Breast epithelium (tissue), 4 donors: Measurements from ENCODE around the gene ATG16L2. TPM values are rescaled to one million over a fixed set of nuclear protein-coding genes. Genes with fewer than 3 reads are reported as not detected.
A peak's percentile ranks its signal among the peaks of the same experiment; 100 is the strongest.

ENCODE experiments used
- DNase-seq, 2 donors: peaks; one replicate each; pipeline ENCODE4 v3.0.0-alpha.2; 2019; ENCODE audit warnings: low spot score in 2 of 2
- H3K27ac ChIP-seq, 2 donors: fragments of 200-600 bp; sonication (generic) in 1 of 2; one replicate each; pipeline ENCODE4 v1.5.1; 2016 to 2019; ENCODE audit warnings: mild to moderate bottlenecking in 1 of 2
- H3K27me3 ChIP-seq, 2 donors: fragments of 200-600 bp; sonication (generic) in 1 of 2; one replicate each; pipeline versions ENCODE4 v1.5.1 to v1.6.0; 2017 to 2019; ENCODE audit warnings: control low read depth in 1 of 2, mild to moderate bottlenecking in 1 of 2
- H3K36me3 ChIP-seq: fragments of 200-600 bp; one replicate; pipeline ENCODE4 v1.5.1; 2019
- H3K4me1 ChIP-seq, 2 donors: fragments of 200-600 bp; sonication (generic); one replicate each; pipeline ENCODE4 v1.5.1; 2016 to 2019; ENCODE audit warnings: control low read depth in 1 of 2
- H3K4me3 ChIP-seq, 3 donors: fragments of 200-600 bp; sonication (generic); 1 replicate in 2 of 3; 2 replicates in 1 of 3; pipeline ENCODE4 v1.5.1; 2016 to 2019; ENCODE audit warnings: mild to moderate bottlenecking in 3 of 3, moderate library complexity in 2 of 3
- H3K9me3 ChIP-seq, 2 donors: fragments of 200-600 bp; sonication (generic) in 1 of 2; one replicate each; pipeline ENCODE4 v1.5.1; 2016 to 2019; ENCODE audit warnings: control low read depth in 1 of 2
- POLR2A ChIP-seq: fragments of 450-650 bp; IDR thresholded peaks from one replicate; pipeline ENCODE4 v1.6.1; 2016; ENCODE audit warnings: antibody characterized with exemption, mild to moderate bottlenecking, moderate library complexity
- POLR2AphosphoS5 ChIP-seq, 3 donors: sonication (generic); formaldehyde crosslinking; IDR thresholded peaks; one replicate each; pipeline ENCODE4 v1.6.1; 2017; ENCODE audit warnings: antibody characterized with exemption in 3 of 3
- intact Hi-C: fragments of 100-400 bp; cut with DNase I; formaldehyde crosslinking; loops from one replicate; pipeline ENCODE4 v1.15.1; 2023; ENCODE audit warnings: low total_unique reads
- total RNA-seq, 3 donors: library from RNA; depleted of rRNA; stranded (reverse); fragments of >200 nt; gene quantifications; one replicate each; pipeline ENCODE4 v1.1.0, GENCODE V29; 2016
- TF ChIP-seq, protein P1 (sequence below), 3 donors: fragments of 450-650 bp; IDR thresholded peaks; one replicate each; pipeline ENCODE4 v1.5.1; 2016 to 2017; ENCODE audit warnings: antibody characterized with exemption in 3 of 3, mild to moderate bottlenecking in 3 of 3, moderate library complexity in 3 of 3

Gene ATG16L2
- total RNA-seq, 3 donors from 2014 or later = 18.7 to 39.2 (median 28.2) TPM

DNA sequence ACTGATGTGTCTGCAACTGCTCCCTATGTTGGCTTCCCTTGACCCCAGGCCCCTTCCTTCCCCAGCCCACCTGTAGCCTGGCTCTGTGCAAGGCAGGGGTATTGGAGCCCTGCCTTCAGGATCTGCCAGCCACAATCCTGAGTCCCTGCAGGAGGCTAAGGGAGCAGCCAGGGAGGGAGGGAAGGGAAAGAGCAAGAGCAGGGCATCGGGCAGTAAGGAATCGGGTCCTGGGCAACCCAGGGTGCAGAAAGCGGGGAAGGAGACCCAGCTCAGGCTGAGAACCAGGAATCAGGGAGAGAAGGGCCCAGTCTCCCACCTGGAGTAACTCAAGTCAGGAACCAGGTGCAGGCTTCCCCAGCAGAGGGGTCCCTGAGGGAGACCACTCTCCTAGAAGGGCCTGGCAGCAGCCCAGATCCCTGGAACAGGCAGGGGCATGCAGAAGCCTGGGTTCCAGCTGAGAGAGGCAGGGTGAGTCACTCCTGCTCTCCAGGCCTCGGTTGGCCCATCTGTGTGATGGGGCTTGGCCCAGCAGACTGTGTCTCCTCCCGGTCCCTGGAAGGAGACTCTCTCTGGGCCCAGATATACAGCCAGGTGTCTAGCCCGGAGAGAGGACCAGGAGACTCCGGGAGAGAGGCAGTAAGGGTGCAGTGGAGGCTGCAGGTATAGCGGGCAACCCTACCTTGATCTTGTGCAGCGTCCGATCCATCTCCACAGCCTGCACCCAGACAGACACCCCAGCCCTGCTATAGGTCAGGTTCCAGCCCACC, 33.7 kb upstream of the ATG16L2 start:
- Histone ChIP-seq H3K9me3 (no peaks in the 10 kb centered on the region), H3K27me3 (no peaks in the 10 kb centered on the region), H3K27ac (peak overlapping the region; percentile 83 to 93), H3K36me3 (no peaks in the 10 kb centered on the region), H3K4me3 (peak overlapping the region; percentile 57 to 92 (median 81)), H3K4me1 (peaks cover 3 to 22% of the 10 kb centered on the region in 2 donors)
- no peak for TF ChIP-seq POLR2AphosphoS5 (IDR thresholded peaks at IDR 0.05)
- TF ChIP-seq POLR2A = no peak
- TF ChIP-seq, protein P1, sequence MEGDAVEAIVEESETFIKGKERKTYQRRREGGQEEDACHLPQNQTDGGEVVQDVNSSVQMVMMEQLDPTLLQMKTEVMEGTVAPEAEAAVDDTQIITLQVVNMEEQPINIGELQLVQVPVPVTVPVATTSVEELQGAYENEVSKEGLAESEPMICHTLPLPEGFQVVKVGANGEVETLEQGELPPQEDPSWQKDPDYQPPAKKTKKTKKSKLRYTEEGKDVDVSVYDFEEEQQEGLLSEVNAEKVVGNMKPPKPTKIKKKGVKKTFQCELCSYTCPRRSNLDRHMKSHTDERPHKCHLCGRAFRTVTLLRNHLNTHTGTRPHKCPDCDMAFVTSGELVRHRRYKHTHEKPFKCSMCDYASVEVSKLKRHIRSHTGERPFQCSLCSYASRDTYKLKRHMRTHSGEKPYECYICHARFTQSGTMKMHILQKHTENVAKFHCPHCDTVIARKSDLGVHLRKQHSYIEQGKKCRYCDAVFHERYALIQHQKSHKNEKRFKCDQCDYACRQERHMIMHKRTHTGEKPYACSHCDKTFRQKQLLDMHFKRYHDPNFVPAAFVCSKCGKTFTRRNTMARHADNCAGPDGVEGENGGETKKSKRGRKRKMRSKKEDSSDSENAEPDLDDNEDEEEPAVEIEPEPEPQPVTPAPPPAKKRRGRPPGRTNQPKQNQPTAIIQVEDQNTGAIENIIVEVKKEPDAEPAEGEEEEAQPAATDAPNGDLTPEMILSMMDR (IDR thresholded peaks at IDR 0.05) = no peak
- DNase-seq = no peak
- intact Hi-C loops = loop anchor here (10.0 kb wide), 1 partner anchor 56 kb away; no protein-coding TSS in a partner anchor

DNA sequence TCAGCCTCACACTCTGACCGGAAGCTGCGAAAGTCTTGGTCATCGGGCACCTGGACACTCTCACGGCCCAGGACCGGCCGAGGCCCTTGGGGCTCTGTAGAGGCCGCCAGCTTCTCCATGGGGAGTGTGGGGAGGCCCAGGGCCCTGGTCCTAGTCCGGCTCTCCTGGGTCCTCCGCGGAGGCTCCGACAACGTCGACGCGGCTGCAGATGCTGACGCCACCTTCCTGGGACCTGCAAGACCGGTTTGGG, 33.2 kb upstream of the ATG16L2 start:
- no peaks in the 10 kb centered on the region for H3K9me3 ChIP-seq
- H3K4me3 ChIP-seq = peak overlapping the region; percentile 57 to 92 (median 81)
- H3K4me1 ChIP-seq = peaks cover 3 to 22% of the 10 kb centered on the region in 2 donors
- peak; percentile 54 to 71 for DNase-seq
- H3K27me3 ChIP-seq = no peaks in the 10 kb centered on the region
- intact Hi-C loops = loop anchor here (10.0 kb wide), 1 partner anchor 56 kb away; no protein-coding TSS in a partner anchor
- TF ChIP-seq POLR2AphosphoS5 (IDR thresholded peaks at IDR 0.05) = peak in 2 of 3 donors; percentile 20 to 50
- peak; percentile 22 for TF ChIP-seq POLR2A
- TF ChIP-seq, protein P1 (IDR thresholded peaks at IDR 0.05) = no peak
- no peaks in the 10 kb centered on the region for H3K36me3 ChIP-seq
- H3K27ac ChIP-seq = peak overlapping the region; percentile 83 to 93

DNA sequence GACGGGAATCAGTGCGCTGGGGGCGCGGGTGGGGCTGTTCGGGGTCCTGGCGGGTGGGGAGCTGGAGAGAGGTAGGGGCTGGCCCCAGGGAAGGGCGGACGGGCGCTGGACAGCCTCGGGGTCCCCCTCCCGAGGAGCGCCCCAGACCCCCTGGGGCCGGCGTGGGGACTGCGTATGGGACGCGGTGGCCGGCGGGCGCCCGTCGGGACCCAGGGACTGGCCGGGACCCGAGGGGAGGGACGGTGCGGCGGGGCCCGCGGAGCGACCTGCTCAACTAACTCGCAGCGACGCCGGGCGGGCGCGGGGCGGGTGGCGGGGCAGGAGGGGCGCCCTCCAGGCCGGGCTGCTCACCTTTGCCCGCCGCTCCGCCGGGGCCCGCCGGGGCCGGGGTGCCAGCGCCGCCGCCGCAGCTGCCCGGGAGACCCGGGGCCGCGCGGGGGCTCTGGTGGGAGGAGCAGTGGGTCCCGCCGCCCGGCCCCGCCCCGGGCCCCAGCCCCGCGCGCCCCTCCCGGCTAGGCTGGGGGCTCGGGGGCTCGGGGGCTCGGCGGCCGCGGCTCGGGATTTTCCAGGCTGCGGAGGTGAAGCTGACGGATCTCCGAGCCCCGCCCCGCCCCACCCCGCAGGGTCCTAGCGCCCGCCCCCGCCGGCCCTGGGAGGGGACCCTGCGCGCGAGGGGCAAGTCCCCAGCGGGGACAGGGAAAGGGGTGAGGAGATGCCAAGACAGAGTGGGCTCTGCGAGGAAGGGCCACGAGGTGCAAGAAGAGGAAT, 32.7 kb upstream of the ATG16L2 start:
- H3K27me3 ChIP-seq = no peaks in the 10 kb centered on the region
- intact Hi-C loops = loop anchor here (10.0 kb wide), 1 partner anchor 57 kb away; no protein-coding TSS in a partner anchor
- no peaks in the 10 kb centered on the region for H3K36me3 ChIP-seq
- DNase-seq = no peak
- H3K4me1 ChIP-seq = peaks cover 3 to 22% of the 10 kb centered on the region in 2 donors
- no peaks in the 10 kb centered on the region for H3K9me3 ChIP-seq
- TF ChIP-seq, protein P1 (IDR thresholded peaks at IDR 0.05) = no peak
- TF ChIP-seq POLR2AphosphoS5 (IDR thresholded peaks at IDR 0.05) (no peak), POLR2A (no peak)
- H3K4me3 ChIP-seq = peak overlapping the region; percentile 57 to 92 (median 81)
- peak overlapping the region; percentile 83 to 93 for H3K27ac ChIP-seq

DNA sequence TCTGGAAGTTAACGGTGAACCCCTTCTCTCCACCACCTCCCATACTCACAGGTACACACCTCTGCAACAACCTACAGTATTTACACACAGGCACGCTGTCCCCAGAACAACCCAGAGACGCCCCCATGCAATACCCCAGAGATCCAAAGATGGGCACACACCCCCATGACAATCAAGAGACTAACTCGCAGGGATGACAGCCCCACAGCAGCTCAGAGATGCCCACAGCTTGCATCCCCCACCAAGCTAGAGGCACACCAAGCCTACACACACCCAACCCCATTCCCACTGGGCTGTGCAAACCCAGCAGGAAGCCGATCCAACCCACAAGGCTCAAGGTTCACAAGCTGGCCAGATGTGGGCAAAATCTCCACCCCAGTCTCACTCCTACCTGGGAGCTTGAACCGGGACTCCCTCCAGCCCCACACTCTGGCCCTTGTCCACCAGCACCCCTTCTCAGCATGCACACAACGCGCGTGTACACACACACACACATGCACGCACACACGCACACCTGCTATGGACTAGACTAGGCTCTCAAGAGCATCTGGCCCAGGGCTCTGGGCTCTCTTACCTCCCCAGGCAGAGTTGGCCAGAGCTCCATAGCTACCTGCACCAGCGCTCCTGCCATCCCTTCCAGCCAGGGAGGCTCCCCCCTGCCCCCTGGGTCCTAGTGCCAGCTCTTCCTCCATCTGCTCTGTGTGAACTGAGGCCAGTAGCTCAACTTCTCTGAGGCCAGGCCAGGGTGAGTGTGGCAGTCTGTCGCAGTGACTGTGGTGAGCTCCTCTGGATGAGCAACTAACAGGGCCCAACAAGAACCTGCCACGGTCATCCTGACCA, 31.9 kb upstream of the ATG16L2 start:
- intact Hi-C loops = loop anchor here (10.0 kb wide), 1 partner anchor 58 kb away; no protein-coding TSS in a partner anchor
- no peaks in the 10 kb centered on the region for H3K36me3 ChIP-seq
- H3K4me1 ChIP-seq = peaks cover 3 to 17% of the 10 kb centered on the region in 2 donors
- peak overlapping the region; percentile 83 to 93 for H3K27ac ChIP-seq
- DNase-seq = no peak
- H3K4me3 ChIP-seq = peak overlapping the region; percentile 57 to 92 (median 81)
- H3K27me3 ChIP-seq = no peaks in the 10 kb centered on the region
- no peaks in the 10 kb centered on the region for H3K9me3 ChIP-seq
- TF ChIP-seq, protein P1 (IDR thresholded peaks at IDR 0.05) = no peak
- TF ChIP-seq POLR2AphosphoS5 (IDR thresholded peaks at IDR 0.05) (no peak), POLR2A (no peak)
